Activated CD4-positive, CD25-positive, alpha-beta regulatory T cell treated with anti-CD3 and anti-CD28 coated beads, Interleukin-2, amount 50 U/mL, for 24 hours (primary cell): Measurements from ENCODE around the gene SMIM15.
A peak's percentile ranks its signal among the peaks of the same experiment; 100 is the strongest.
"Not testable (repeated sequence)": the region's sequence is repeated elsewhere in the genome, so short reads cannot be mapped to it uniquely, and the experiment has no call there.

Experiments used
- ATAC-seq, 2 donors: fragments of 150-1000 bp; cut with Tn5 transposase; one replicate each; pipeline ENCODE4 v1.10.0; 2021; ENCODE audit warnings: mild to moderate bottlenecking in 1 of 2, moderate library complexity in 1 of 2

The SMIM15 gene, protein sequence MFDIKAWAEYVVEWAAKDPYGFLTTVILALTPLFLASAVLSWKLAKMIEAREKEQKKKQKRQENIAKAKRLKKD

DNA sequence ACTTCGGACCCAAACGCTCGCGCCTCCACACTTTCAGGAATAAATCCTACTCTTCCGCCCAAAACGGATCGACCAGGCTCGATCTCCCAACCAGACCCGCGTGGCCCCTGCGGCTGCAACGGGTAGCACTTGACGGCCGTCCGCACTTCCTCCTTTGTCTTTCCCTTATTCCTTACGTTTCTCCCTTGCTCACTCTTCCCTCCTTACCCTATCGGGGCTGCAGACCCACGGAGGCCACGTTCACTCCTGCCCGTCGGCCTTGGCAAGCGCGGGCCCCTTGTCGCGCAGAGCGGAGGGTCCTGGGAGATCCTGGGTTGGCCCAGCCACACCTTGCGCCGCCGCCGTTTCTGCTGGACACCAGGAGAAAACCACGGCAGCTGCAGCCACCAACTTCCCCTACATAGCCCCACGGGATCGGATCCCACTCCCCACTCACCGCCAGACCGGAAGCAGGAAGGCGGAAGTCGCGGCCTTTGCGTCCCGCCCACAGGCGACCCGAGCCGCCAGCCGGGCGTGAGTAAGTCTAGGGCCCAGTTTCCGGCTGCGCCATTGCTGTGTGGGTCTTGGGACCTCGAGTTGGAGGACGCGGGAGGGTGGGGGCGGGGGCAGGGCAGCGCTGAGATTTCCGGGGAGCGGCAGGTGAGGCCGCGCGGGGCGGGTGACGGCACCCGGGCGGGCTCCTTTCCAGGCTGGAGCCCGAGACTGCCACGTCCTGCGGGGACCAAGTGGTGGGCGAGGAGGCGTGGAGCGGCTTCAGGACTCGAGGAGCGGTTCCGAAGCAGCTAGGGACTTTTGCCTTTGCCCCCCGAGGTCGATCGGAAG is at the start of gene SMIM15:
Gene SMIM15 (minus strand): TSS at position 459 of the 822 bp plus-strand sequence. CDS start 2,297 bp downstream, outside the sequence.
- ATAC-seq: peak; percentile 95 to 96

DNA sequence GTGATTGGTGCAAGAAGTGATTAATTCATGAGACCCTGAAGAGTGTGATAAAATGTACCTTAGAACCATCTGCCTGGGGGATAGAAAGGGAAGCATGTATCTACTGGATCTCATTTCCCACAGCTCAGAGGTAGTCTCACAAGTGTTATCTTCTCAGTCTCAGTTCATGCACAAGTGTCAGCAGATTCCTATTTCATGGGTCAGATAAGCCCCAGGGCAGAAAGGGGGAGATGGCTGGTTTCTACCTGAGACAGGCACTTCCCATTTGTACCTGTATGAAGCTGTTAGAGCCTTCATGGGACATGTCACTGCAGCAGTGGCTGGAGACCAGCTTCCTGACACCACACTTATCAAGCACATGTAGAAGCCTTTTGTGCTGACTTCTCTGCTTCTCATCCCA is 45.6 kb upstream of the SMIM15 start:
- no peak for ATAC-seq

- ATAC-seq: no peak
These were observed 42.7 kb upstream of the SMIM15 start for GRCh38 chr5:61205013-61205412.

- peak; percentile 80 to 83 for ATAC-seq
These were observed 39.9 kb upstream of the SMIM15 start for GRCh38 chr5:61202213-61202612.

DNA sequence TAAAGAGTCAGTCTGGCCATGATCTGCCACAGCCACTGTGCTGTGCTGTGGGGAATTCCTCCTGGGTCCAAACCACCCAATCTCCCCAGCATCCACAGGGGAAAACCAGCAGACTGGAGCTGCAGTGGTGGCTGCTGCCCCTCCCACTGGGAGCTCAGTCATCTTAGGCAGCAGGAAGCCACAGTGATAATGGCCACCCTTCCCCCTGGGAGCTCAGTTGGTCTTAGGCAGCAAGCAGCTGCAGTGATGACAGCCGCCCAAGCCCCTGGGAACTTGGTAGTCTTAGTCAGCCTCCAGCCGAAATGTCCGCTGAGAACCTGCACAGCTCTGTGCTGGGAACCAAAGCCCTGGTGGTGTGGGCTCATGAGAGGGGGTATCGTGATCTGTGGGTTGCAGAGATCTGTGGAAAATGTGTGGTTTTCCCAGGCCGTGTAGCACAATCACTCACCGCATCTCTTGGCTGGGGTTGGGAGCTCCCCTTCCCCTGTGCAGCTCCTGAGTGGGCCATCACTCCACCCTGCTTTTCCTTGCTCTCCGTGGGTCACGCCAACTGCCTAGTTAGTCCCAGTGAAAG is 38.4 kb upstream of the SMIM15 start:
- ATAC-seq: no peak

GRCh38 chr5:61198606-61199005 is 36.3 kb upstream of the SMIM15 start:
- no peak for ATAC-seq

DNA sequence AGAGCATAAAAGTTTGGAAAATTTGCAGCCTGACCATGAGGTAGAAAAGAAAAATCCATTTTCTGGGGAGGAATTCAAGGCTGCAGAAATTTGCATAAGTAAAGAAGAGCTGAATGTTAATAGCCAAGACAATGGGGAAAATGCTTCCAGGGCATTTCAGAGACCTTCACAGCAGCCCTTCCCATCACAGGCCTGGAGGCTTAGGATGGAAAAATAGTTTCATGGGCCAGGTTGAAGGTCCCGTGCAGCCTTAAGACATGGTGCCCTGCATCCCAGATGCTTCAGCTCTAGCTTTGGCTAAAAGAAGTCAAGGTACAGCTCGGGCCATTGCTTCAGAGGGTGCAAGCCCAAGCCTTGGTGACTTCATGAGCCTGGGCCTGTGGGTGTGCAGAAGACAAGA is 25.6 kb upstream of the SMIM15 start:
- ATAC-seq: not testable (repeated sequence)

DNA sequence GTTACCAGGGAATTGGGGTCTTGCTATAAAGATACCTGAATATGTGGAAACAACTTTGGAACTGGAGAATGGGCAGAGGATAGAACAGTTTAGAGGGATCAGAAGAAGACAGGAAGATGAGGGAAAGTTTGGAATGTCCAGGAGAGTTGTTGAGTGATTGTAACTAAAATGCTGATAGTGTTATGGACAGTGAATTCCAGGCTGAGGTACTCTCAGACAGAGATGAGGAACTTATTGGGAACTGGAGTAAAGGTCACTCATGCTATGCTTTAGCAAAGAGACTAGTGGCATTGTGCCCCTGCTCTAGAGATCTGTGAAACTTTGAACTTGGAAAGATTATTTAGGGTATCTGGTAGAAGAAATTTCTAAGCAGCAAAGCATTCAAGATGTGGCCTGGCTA is 25.1 kb upstream of the SMIM15 start:
- ATAC-seq: not testable (repeated sequence)

GRCh38 chr5:61186634-61187033 is 24.4 kb upstream of the SMIM15 start:
- no peak for ATAC-seq

- no peak for ATAC-seq
These were observed 22.4 kb upstream of the SMIM15 start for GRCh38 chr5:61184708-61185107.

GRCh38 chr5:61183538-61183937 is 21.3 kb upstream of the SMIM15 start:
- ATAC-seq: no peak

DNA sequence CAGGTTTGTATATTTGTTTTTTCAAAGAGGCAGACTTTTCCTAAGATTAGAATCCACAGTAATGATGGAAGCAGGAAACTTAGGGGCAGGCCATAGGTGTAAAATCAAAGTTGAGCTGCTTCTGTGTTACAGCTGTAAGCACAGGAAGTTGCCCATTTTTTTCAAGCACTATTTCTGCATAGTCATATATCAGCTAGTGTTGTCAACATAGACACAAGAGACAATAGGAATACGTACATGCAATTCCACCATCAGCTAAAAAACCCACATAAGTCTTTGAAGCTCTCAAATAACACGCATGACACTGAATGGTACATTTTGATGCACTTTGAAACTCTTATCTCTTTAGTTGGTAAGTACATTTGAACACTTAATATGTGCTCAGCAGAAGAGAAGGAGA is 20.2 kb upstream of the SMIM15 start:
- no peak for ATAC-seq

- ATAC-seq: no peak
These were observed 18.6 kb upstream of the SMIM15 start for GRCh38 chr5:61180886-61181285.

- ATAC-seq: no peak
These were observed 16.4 kb upstream of the SMIM15 start for GRCh38 chr5:61178702-61179101.

GRCh38 chr5:61177716-61178115 is 15.4 kb upstream of the SMIM15 start:
- no peak for ATAC-seq

GRCh38 chr5:61177070-61177469 is 14.8 kb upstream of the SMIM15 start:
- no peak for ATAC-seq

DNA sequence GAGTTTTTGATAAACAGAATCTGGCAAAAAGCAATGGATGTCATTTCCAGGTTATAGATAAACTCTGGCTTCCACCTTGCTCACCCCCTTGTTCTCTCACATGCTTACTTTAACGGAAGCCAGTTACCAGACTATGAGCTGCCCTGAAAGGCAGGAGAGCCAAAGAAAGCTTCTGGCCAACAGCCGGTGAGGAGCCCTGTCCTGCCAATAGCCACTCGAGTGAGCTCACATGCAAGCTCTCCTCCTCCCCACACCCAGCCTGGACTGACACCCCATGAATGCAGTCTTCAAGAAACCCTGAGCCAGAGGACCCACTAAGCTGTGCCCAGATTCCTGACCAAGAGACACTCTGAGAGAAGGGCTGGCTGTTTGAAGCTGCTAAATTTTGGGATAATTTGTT is 14.4 kb upstream of the SMIM15 start:
- ATAC-seq: no peak

- no peak for ATAC-seq
These were observed 9.2 kb upstream of the SMIM15 start for GRCh38 chr5:61171479-61171878.

GRCh38 chr5:61168951-61169350 is 6.7 kb upstream of the SMIM15 start:
- no peak for ATAC-seq

DNA sequence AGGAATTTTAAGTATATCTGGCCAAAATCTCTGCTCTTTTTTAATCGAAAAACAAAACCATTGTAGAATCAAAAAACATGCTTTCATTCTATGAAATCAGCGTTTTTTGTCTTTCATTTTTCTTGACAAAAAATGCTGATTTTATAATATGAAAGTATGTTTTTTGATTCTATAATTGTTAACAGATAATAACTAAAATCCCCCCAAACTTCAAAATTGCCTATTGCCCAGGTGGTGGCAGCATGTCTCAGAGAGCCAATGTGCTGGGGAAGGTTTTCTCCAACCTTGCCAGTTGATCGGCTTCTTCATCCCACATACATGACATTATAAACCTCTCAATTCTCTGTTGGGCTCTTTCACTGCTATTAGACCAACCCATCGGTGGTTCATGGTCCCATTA is 5.1 kb upstream of the SMIM15 start:
- no peak for ATAC-seq

DNA sequence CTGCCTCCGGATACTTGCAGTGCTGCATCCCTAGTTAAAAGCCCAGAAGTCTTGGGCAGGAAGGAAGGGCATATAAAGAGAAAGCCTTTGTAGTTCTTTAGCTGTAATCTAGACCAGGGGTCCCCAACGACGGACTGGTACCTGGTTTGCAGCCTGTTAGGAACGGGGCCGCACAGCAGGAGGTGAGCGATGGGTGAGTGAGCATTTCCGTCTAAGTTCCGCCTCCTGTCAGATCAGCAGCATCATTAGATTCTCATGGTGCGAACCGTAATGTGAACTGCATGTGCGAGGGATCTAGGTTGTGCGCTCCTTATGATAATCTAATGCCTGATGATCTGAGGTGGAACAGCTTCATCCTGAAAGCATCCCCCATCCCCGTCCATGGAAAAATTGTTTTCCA is 1.6 kb upstream of the SMIM15 start:
- no peak for ATAC-seq

DNA sequence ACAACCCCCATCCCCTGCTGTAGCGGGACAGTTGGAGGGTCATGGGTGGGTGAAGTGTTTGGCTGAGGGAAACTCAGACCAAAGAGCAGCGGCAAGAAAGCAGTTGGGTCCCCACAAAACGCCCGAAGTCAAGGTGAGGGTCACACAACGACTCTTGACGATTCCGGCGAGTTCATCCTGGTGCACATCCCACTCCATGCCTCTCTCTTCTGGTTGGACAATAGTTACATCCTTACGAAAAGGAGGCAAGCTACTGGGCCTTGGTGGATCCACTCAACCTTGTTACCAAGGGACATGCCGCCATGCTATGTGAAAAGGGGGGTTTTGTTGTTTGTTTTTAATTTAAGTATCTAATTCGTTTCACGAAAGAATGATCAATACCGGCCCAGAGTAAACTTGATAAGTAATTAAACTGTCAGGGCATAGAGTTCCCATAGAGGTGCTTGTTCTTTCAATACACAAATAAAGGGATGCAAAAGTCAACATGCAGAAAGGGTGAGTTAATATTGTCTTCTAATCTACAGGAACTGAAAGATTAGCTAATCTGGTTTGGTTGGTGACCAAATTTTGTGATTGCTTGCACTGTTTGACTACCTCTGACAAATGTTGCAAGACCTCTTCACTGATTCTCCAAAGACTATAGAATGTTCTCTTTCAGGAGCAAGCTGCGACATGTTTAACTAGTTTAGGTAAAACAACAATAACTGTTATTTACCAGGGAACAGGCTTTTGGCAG is 732 bp upstream of the SMIM15 start:
- ATAC-seq: no peak

DNA sequence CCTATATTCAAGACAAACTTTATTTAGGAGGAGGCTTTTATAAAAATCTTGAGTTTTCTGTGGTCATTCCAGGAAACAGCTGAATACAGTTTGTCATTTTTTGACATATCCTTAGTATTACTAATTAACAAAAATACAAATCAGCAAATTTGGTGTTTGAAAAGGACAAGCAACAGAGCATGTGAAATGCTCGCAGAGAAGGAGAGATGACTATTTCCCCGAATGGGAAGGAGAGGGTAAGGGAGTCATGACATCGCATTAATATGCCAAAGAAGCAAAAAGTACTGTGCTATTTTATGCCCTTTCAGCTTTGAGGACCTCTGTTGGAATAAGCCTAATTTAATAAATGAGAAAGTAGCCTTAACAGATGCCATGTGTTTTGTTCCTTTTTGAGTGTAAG is 1.8 kb downstream of the SMIM15 start:
- ATAC-seq: no peak

DNA sequence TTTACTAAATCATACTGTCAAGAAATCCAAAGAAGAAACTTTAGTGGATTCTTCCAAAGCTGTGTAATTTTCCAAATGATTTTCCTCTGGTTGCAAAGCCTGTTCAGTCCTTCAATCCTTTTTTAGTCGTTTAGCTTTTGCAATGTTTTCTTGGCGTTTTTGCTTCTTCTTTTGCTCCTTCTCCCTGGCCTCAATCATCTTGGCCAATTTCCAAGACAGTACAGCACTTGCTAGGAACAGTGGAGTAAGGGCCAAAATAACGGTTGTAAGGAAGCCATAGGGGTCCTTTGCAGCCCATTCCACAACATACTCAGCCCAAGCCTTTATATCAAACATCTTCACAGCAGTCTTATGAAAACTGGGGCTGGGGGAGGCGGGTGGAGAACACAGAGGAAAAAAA is 2.4 kb downstream of the SMIM15 start:
- ATAC-seq: no peak
